GM12801 (cell line): ENCODE data around the gene GRM8.

ENCODE experiments used
- CTCF ChIP-seq: IDR thresholded peaks from one replicate; pipeline ENCODE4 v1.5.1; 2011; ENCODE audit warnings: control low read depth; ENCODE audit not compliant: insufficient read length; ENCODE audit errors: extremely low read depth

Gene GRM8

GRCh38 chr7:126840869-126841268, 411.9 kb downstream of the GRM8 start:
- no peak for TF ChIP-seq CTCF

- TF ChIP-seq CTCF = no peak
These were observed 413.1 kb downstream of the GRM8 start for GRCh38 chr7:126839624-126840023.

- no peak for TF ChIP-seq CTCF
These were observed 414.5 kb downstream of the GRM8 start for GRCh38 chr7:126838194-126838593.

GRCh38 chr7:126820925-126821324, 431.8 kb downstream of the GRM8 start:
- no peak for TF ChIP-seq CTCF

- TF ChIP-seq CTCF = no peak
These were observed 433.6 kb downstream of the GRM8 start for GRCh38 chr7:126819197-126819484.

GRCh38 chr7:126818393-126819196, 434.1 kb downstream of the GRM8 start:
- TF ChIP-seq CTCF = no peak

GRCh38 chr7:126809188-126809587, 443.6 kb downstream of the GRM8 start:
- no peak for TF ChIP-seq CTCF

- no peak for TF ChIP-seq CTCF
These were observed 446.1 kb downstream of the GRM8 start for GRCh38 chr7:126806614-126807013.
